ENCODE data around the gene AVL9. TPM values are rescaled to one million over a fixed set of nuclear protein-coding genes. Genes with fewer than 3 reads are reported as not detected.
A peak's percentile ranks its signal among the peaks of the same experiment; 100 is the strongest.

AVL9 gene
- total and polyA plus RNA-seq, 4 donors = 9.7 to 52.5 (median 35.3) TPM

- DNase-seq (peak; percentile 74 to 96 (median 95)), ATAC-seq (ENCODE audit: insufficient read depth, low FRiP score) (no peak)
- Histone ChIP-seq H3K9me3 (ENCODE audit: control insufficient read depth in 4 of 4, insufficient read depth in 3 of 4, low read length in 3 of 4) (peaks cover 0 to 2% (median 0%) of the 10 kb centered on the region in 4 donors), H3K4me1 (ENCODE audit: control insufficient read depth in 5 of 5, insufficient read depth in 5 of 5, low read length in 5 of 5) (peaks cover 10 to 25% (median 14%) of the 10 kb centered on the region in 5 donors), H3K4me3 (no peak overlapping the region), H3K9ac (ENCODE audit: insufficient read depth in 1 of 2, low read length in 2 of 2) (no peak overlapping the region), H3K27ac (ENCODE audit: low read depth in 1 of 2, low read length in 1 of 2) (peak overlapping the region; percentile 76 to 80), H3K36me3 (ENCODE audit: control insufficient read depth in 4 of 4, insufficient read depth in 4 of 4, low read length in 4 of 4) (peaks cover 20 to 44% (median 23%) of the 10 kb centered on the region in 4 donors), H3K27me3 (ENCODE audit: control insufficient read depth in 3 of 3, insufficient read depth in 3 of 3, low read length in 2 of 3) (no peaks in the 10 kb centered on the region)
- no peak for TF ChIP-seq CTCF (IDR thresholded peaks at IDR 0.05; ENCODE audit: control extremely low read depth, extremely low read depth)
- 29 to 47% methylated on average over 5 of the region's 5 CpGs for WGBS, 2 donors
These were observed 91.3 kb downstream of the AVL9 start for GRCh38 chr7:32586291-32587221.

DNA sequence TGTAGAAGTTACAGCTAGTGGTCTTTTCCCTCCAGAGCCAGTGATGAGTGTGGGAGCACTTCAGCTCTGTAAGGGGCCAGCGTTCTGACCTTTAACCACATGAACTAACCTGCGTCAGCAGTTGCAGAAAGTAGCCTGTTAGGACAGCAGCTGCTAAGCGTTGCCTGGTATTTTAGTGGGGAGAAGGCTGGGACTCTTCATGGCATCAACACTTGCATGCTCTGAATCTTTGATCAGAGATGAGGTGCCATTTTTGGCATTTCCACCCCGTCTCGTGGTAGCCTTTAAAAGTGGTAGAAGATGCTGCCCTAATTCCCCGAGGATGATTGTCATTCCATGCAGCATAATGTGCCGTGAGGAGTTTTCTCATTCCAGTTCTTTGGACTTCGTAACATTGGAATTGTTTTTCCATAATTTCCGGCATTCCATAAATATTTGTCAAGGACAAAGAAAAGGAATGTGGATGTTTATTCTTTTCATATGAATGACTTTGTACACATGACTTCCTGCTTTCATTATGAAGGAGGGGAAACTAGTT, 92.2 kb downstream of the AVL9 start:
- Histone ChIP-seq H3K9ac (ENCODE audit: insufficient read depth in 1 of 2, low read length in 2 of 2) (peak overlapping the region in 1 of 2 donors; percentile 57), H3K9me3 (ENCODE audit: control insufficient read depth in 4 of 4, insufficient read depth in 3 of 4, low read length in 3 of 4) (peaks cover 0 to 2% (median 0%) of the 10 kb centered on the region in 4 donors), H3K36me3 (ENCODE audit: control insufficient read depth in 4 of 4, insufficient read depth in 4 of 4, low read length in 4 of 4) (peaks cover 19 to 37% (median 21%) of the 10 kb centered on the region in 4 donors), H3K4me1 (ENCODE audit: control insufficient read depth in 5 of 5, insufficient read depth in 5 of 5, low read length in 5 of 5) (peaks cover 10 to 25% (median 14%) of the 10 kb centered on the region in 5 donors), H3K4me3 (no peak overlapping the region), H3K27me3 (ENCODE audit: control insufficient read depth in 3 of 3, insufficient read depth in 3 of 3, low read length in 2 of 3) (no peaks in the 10 kb centered on the region), H3K27ac (ENCODE audit: low read depth in 1 of 2, low read length in 1 of 2) (peak overlapping the region; percentile 76 to 88)
- WGBS, 2 donors = 48 to 49% methylated on average over 9 of the region's 9 CpGs
- no peak for ATAC-seq (ENCODE audit: insufficient read depth, low FRiP score)
- DNase-seq = peak; percentile 76 to 87 (median 81)
- no peak for TF ChIP-seq CTCF (IDR thresholded peaks at IDR 0.05; ENCODE audit: control extremely low read depth, extremely low read depth)

DNA sequence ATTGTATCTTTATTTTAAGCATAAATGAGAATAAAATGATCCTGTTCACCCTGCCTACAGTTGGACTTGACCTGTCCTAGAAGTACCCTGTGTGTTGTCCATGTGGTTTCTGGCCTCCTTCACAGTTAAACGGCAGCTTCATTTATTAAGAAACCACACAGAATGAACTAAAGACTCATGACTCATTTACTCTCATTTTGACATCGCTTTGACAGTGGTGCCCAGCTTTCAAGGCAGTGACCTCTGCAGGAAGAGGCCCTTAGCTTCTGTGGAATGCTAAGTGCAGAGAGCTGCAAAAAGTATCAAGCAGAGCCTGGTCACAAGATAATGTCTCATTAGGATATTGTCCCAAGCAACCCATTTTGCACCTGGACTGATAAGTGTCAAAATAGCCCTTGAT, 93.4 kb downstream of the AVL9 start:
- peaks cover 10 to 30% (median 16%) of the 10 kb centered on the region in 4 donors for H3K36me3 ChIP-seq (ENCODE audit: control insufficient read depth in 4 of 4, insufficient read depth in 4 of 4, low read length in 4 of 4)
- ATAC-seq (ENCODE audit: insufficient read depth, low FRiP score) = peak; percentile 60

More for the DNA sequence above, 93.4 kb downstream of the AVL9 start:
- no peaks in the 10 kb centered on the region for H3K27me3 ChIP-seq (ENCODE audit: control insufficient read depth in 3 of 3, insufficient read depth in 3 of 3, low read length in 2 of 3)
- H3K27ac ChIP-seq (ENCODE audit: low read depth in 1 of 2, low read length in 1 of 2) = peak overlapping the region in 1 of 2 donors; percentile 60
- peaks cover 0 to 2% (median 0%) of the 10 kb centered on the region in 4 donors for H3K9me3 ChIP-seq (ENCODE audit: control insufficient read depth in 4 of 4, insufficient read depth in 3 of 4, low read length in 3 of 4)
- 11 to 19% methylated on average over 2 of the region's 2 CpGs for WGBS, 2 donors
- no peak for TF ChIP-seq CTCF (IDR thresholded peaks at IDR 0.05; ENCODE audit: control extremely low read depth, extremely low read depth)
- no peak overlapping the region for H3K4me3 ChIP-seq
- H3K4me1 ChIP-seq (ENCODE audit: control insufficient read depth in 5 of 5, insufficient read depth in 5 of 5, low read length in 5 of 5) = peaks cover 10 to 25% (median 14%) of the 10 kb centered on the region in 5 donors
- H3K9ac ChIP-seq (ENCODE audit: insufficient read depth in 1 of 2, low read length in 2 of 2) = no peak overlapping the region
- DNase-seq = no peak

Measured in lung (tissue), 12 donors.